GM12878 (cell line): ENCODE measurements around the gene IL10.

Experiments
- JUNB ChIP-seq: IDR thresholded peaks from 2 replicates; pipeline ENCODE4 v1.6.1; 2016; ENCODE audit warnings: antibody characterized with exemption, mild to moderate bottlenecking
- POLR2A ChIP-seq: IDR thresholded peaks from 2 replicates; pipeline ENCODE4 v1.6.1; 2011; ENCODE audit warnings: low read depth, mild to moderate bottlenecking, low read length
- TAF1 ChIP-seq: IDR thresholded peaks from 2 replicates; pipeline ENCODE4 v1.6.1; 2011; ENCODE audit warnings: mild to moderate bottlenecking, low read depth, low read length, borderline replicate concordance
- TCF7 ChIP-seq: IDR thresholded peaks from 2 replicates; pipeline ENCODE4 v1.6.1; 2014; ENCODE audit warnings: antibody characterized with exemption, borderline replicate concordance
- TF ChIP-seq, protein P1 (sequence below), 3 experiments: IDR thresholded peaks in 2 of 3; conservative IDR thresholded peaks in 1 of 3; 2 replicates each; pipeline ENCODE4 v1.5.1; 2011; ENCODE audit warnings: low read depth in 3 of 3, low read length in 3 of 3, mild to moderate bottlenecking in 3 of 3, control low read depth in 2 of 3, moderate library complexity in 2 of 3, inconsistent platforms in 1 of 3, mixed read lengths in 1 of 3; ENCODE audit not compliant: control insufficient read depth in 2 of 3, insufficient read depth in 1 of 3; ENCODE audit errors: extremely low read depth in 1 of 3
- TF ChIP-seq, protein P2 (sequence below): fragments of 450-650 bp; IDR thresholded peaks from 2 replicates; pipeline ENCODE4 v1.6.1; 2017; ENCODE audit warnings: mild to moderate bottlenecking

DNA sequence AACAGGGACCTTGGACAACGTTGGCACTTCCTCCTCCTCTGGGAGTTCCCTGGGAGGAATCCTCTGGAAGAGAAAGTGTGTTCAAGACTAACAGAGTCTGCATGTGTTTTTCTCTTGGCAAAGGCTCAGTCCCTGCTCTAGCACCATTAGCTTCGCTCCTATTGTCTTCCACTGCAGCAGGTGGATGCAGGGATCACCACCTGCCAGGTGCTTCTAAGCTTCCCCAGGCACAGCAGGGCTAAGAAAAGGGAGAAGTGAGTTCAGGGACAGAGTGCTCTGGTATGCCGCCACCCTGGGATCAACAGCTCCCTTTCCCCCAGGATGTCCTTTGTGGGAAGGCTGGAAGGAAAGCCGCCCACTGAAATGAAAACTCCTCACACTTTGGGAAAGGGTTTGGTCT lies 49.2 kb upstream of the IL10 start:
- no peak for TF ChIP-seq JUNB
- TF ChIP-seq, protein P1, sequence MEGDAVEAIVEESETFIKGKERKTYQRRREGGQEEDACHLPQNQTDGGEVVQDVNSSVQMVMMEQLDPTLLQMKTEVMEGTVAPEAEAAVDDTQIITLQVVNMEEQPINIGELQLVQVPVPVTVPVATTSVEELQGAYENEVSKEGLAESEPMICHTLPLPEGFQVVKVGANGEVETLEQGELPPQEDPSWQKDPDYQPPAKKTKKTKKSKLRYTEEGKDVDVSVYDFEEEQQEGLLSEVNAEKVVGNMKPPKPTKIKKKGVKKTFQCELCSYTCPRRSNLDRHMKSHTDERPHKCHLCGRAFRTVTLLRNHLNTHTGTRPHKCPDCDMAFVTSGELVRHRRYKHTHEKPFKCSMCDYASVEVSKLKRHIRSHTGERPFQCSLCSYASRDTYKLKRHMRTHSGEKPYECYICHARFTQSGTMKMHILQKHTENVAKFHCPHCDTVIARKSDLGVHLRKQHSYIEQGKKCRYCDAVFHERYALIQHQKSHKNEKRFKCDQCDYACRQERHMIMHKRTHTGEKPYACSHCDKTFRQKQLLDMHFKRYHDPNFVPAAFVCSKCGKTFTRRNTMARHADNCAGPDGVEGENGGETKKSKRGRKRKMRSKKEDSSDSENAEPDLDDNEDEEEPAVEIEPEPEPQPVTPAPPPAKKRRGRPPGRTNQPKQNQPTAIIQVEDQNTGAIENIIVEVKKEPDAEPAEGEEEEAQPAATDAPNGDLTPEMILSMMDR (IDR thresholded peaks at IDR 0.05 in 2 of 3, conservative IDR thresholded peaks at IDR 0.05 in 1 of 3; ENCODE audit: control insufficient read depth in 2 of 3, extremely low read depth in 1 of 3, insufficient read depth in 1 of 3, low read depth in 3 of 3, low read length in 3 of 3): no peak
- TF ChIP-seq, protein P2, sequence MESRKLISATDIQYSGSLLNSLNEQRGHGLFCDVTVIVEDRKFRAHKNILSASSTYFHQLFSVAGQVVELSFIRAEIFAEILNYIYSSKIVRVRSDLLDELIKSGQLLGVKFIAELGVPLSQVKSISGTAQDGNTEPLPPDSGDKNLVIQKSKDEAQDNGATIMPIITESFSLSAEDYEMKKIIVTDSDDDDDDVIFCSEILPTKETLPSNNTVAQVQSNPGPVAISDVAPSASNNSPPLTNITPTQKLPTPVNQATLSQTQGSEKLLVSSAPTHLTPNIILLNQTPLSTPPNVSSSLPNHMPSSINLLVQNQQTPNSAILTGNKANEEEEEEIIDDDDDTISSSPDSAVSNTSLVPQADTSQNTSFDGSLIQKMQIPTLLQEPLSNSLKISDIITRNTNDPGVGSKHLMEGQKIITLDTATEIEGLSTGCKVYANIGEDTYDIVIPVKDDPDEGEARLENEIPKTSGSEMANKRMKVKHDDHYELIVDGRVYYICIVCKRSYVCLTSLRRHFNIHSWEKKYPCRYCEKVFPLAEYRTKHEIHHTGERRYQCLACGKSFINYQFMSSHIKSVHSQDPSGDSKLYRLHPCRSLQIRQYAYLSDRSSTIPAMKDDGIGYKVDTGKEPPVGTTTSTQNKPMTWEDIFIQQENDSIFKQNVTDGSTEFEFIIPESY: no peak
- TF ChIP-seq POLR2A: no peak
- TF ChIP-seq TAF1: no peak
- no peak for TF ChIP-seq TCF7
